Kidney capillary endothelial cell (primary cell): ENCODE measurements around the gene COPE.
A peak's percentile ranks its signal among the peaks of the same experiment; 100 is the strongest.

Experiments
- DNase-seq: peaks from one replicate; pipeline ENCODE4 v3.0.0-alpha.2; 2018; ENCODE audit warnings: low spot score

Gene COPE

DNA sequence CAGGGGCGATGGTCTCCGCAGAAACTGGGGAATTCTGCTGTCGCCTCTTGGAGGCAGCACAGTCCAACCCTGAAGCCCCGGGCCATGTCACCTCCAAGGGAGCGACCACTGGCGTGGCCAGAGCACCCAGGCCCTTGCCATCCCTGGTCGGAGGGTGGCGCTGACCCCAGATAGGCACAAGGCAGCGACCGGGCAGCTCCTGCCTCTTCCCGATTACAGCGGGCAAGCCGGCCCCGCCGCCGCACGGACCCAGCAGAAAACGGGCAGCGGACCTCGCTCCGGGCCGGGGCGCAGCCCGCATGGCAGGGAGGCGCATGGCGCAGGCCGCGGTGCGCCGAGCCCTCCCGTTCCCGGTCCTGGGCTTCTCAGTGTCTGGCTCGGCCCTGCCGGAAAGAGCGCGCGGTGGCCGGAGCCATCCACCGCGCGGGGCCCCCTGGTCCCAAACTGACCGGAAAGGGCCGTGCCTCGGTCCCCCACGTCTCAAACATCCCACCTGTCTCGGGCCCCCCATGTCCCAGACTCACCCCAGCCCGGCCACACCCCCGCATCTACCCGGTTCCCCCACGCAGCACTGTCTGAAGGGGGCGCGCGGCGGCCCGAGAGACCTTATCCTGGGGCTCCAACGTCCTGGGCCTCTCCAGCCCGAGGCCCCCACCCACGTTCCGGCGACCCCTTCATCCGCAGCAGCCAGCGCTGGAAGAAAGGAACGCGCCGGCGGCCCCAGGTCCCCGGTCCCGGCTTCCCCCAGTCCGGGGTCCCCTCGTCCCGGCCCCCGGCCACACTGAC is 24.0 kb downstream of the COPE start:
- peak; percentile 45 for DNase-seq

DNA sequence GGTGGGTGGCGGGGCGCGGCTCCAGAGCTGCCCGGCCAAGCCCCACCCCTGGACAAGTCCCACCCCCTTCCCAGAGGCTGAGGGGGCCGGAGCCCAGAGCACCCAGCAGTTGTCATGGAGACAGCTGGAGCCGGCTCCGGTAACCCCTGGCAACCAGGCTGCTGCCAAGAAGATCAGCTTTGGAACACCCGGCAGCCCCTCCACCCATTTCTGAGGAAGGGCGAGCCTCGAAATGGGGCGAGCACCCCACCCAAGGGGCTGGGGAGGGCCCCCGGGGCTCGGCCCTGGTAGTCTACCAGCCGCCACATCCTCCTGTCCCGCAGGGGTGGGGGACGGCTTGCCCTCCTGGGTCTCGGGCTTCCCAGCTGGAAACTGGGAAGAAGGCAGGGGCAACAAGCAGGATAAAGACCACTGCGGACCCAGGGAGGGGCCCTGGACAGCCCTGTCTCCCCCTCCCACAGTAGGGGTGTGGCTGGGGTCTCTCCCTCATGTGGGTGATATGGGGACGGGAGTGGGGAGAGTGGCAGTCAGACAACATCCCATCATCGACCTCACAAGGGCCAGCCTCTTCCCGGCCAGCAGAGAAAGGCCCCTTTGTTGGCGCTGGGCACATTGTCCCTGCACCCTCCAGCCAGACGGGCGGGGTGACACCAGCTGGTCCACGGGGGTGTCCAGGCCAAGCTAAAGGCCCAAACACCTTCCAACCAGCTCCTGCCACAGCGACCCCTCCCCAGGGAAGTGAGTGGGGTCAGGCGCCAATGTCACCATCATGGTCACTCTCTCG is 24.7 kb downstream of the COPE start:
- DNase-seq, result no peak

DNA sequence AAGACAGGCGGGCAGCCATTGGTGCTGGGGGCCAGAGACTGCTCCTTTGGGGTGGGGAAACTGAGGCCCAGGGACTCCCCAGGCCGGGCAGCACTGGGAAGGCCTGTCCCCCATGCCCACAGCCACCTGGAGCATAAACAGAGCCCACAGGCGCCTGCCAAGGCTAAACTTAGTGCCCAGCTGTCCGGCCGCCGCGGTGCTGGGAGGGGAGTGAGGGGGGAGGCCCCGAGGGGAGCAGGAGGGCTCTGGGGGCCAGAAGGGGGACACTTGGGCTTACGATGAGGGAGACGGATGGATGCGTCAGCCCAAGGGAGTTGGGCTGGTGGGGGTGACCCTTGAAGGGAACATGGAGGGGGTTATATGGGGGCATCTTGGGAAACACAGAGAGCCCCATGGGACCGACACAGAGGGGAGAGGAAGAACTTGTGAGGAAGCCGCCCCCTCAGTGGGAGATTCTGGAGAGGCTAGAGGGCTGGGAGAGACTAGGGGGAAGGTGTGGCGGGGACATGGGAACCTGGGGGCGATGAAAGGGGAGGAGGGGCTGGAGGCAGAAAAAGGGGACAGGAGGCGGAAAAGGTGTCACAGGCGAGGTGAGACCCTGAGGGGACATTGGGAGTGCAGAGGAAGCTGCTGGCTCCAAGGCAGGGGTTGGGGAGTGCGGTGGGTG is 25.5 kb downstream of the COPE start:
- DNase-seq, result no peak

- no peak for DNase-seq
Measured at GRCh38 chr19:18889949-18890745, 29.0 kb downstream of the COPE start.

DNA sequence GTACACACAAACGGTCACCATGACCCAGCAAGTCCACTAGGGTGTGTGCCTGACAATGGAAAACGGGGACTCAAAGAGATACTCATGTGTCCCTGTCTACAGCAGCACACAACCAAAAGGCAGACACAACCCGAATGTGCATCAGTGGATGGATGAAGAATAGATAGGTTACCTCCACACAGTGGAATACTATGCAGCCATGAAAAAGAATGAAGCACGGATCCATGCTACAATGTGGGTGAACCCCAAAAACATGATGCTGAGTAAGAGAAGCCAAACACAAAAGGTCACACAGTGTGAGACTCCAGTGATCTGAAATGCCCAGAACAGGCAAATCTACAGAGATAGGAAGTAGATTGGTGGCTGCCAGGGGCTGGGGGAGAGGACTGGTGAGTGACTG is 32.2 kb downstream of the COPE start:
- no peak for DNase-seq

- no peak for DNase-seq
Measured at GRCh38 chr19:18883526-18884304, 35.5 kb downstream of the COPE start.

DNA sequence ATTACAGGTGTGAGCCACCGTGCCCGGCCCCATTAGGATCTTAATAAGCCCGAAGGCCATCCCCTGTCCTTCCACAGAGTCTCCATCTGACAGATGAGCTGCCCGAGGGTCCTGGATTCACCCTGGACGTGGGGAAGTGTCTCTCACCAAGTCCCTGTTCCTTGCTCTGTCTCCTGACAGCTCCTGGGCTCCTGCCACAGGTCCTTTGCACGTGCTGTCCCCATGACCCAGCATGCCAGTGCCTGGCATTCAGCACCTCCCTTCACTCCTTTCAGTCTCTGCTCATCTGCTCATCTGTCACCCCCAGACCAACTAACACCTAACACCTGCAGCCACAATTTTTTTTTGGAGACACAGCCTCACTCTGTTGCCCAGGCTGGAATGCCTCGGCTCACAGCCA is 37.7 kb downstream of the COPE start:
- DNase-seq, result no peak

DNA sequence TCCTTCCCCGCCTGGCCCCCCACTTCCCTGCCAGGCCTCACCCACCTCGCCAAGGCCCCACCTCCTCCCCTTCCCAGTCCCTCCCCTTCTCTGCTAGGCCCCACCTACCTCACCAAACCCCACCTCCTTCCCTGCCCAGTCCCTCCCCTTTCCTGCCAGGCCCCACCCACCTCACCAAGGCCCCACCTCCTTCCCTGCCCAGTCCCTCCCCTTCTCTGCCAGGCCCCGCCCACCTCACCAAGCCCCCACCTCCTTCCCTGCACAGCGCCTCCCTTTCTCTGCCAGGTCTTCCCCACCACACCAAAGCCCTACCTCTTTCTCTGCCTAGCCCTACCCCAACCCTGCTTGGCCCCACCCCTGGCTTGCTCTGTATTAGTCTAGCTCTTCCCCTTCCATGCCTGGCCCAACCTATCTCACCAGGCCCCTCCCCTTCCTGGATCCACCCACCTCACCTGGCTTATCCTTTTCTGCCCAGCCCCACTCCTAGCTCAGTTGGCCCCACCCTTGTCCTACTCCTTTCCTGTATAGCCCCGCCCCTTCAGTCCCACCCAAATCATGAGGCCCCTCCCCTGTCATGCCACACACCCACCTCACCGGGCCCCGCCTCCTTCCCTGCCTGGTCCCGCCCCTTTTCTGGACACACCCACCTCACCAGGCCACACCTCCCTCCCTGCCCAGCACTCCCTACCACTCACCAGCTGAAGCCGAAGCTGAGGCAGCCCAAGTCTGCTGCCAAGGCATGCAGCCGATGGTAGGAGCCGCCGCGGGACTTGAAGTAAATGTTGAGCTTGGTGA is 39.4 kb downstream of the COPE start:
- no peak for DNase-seq

DNA sequence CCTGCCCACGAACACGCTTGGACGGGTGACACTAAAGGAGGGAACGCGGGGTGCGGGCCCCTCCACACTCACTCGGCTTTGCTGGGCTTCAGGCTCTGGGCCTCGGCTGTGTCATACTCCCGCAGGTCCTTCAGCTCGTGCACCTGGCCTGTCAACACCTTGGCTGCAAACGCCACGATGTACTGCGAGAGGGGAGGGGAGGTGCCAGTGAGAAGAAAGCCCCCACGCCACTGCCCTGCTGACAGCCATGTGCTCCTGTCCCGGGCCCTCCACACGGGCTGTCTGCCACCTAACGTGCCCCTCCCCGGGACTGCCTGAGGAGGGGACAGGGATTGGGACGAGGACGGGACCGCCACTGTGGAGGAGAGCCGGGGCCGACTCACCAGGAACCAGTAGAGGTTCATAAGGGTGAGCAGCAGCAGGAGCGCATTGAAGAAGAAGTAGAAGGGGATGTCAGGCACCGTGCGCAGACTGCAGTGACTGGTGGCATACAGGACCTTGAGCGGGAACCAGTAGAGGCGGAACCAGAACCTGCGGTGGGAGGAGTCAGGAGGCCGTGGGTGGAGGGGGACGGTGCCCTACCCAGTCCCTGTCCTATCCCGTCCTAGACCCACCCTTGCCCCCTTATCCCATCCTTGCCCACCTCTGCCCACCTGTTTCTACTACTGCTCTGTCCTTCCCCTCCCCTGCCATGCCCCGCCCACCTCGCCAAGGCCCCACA is 40.2 kb downstream of the COPE start:
- no peak for DNase-seq

DNA sequence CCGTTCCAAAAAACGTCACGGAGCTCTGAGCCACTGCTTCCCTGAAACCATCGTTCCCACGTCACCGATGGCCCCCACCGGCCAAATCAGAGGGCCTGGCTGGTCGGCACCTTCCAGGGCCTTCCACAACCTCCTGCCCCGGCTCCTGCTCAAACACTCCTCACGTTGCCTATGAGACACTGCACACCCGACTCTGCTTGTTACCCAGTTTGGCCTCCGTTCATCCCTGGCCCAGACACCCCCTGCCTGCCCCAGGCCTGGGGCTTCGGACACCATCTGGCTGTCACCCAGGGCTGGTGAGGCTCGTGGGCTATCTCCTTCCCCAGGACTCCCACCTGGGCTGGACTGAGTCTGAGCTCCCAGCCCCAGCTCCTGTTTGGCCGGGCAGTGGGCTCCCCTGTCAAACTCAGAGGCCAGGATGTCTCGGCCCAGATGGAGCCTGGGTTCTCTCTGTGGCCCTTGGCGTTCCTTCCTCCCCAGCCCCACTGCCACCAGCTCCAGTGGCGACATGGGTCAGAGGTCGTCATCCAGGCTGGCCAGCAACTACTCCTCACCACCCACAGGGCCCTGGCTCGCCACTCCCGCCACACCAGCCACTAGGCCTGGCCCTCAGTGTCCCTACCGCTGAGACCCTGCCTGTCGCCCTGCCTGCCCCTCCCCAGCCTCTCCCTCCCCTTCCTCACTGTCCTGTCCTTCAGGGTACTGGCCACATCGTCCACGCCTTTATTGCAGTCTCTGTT is 41.0 kb downstream of the COPE start:
- no peak for DNase-seq

DNA sequence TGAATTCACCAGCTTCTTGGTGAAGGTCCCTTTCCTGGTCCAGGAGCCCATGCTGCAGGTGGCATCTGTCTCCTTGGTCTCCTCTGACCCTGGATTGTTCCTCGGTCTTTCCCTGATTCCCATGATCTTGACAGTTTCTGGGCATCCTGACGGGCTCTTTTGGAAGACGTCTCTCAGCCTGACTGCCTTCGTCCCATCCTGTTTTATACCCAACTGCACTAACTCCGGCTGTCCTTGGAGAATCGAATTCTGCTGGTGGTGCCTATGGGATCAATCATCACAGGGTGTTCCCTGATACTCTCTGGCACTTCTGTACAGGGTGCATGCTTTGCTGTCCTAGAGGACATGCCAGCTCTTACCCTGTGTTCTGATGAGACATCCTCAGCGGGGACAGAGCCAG is 42.3 kb downstream of the COPE start:
- no peak for DNase-seq

DNA sequence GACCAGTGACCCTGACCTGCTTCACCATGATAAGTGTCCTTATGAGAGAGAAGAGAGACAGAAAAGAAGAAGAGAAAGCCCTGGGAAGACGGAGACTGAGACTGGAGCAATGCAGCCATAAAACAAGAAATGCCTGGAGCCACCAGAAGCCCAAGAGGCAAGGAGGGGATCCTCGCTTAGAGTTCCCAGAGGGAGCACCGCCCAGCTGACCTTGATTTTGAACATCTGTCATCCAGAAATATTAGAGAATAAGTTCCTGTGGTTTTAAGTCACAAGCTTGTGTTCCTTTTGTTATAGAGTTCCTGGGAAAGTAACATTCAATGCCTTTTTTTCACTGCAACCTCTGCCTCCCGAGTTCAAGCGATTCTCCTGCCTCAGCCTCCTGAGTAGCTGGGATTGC is 43.5 kb downstream of the COPE start:
- DNase-seq, result no peak

- DNase-seq, result no peak
Measured at GRCh38 chr19:18871543-18871942, 47.6 kb downstream of the COPE start.

GRCh38 chr19:18870531-18871172 is 48.5 kb downstream of the COPE start:
- no peak for DNase-seq

- DNase-seq, result no peak
Measured at GRCh38 chr19:18869781-18870530, 49.2 kb downstream of the COPE start.

DNA sequence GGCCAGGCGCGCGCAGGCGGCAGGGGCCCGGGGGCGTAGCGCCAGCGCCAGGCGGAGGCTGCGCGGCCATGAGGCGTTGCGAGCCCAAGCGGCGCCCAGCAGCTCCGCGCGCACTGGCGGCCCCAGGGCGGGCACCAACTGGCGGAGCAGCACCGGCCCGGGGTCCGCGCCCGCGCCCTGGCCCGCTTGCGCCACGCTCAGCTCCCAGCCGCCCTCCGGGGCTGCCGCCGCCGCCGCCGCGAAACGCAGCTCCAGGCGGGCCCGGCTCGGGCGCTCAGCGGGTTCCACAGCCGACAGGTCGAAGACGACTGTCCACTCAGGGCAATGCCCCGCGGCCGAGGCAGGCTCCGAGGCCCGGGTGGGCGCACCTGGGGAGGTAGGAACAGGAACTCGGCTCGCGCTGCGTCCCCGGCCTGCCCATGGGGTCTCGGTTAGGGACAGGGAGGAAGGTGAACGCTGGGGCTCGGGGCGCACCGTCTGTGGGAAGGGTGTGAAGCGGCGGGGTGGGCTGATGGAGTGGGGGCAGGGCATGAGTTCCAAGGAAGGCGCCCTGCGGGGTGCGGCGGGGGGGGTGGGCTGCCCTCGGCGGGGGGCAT is 50.1 kb downstream of the COPE start:
- DNase-seq, result no peak

- DNase-seq, result no peak
Measured at GRCh38 chr19:18868380-18869022, 50.7 kb downstream of the COPE start.
